AG04450 (cell line): ENCODE data around the gene AKT1S1. TPM values are rescaled to one million over a fixed set of nuclear protein-coding genes. Genes with fewer than 3 reads are reported as not detected.

Experiments used
- CTCF ChIA-PET: fragments of 300-600, 350-600 bp; formaldehyde crosslinking; extraction: SDS; loops from one replicate; lab custom pipeline; 2022; ENCODE audit warnings: antibody characterized with exemption, inconsistent platforms; lab: Charles Lee
- POLR2A ChIA-PET: fragments of 350-600 bp; formaldehyde crosslinking; extraction: SDS; loops from one replicate; lab custom pipeline; 2021; ENCODE audit warnings: antibody characterized with exemption, inconsistent platforms; lab: Yijun Ruan, JAX
- DNase-seq: peaks from one replicate; pipeline ENCODE4 v3.0.0-alpha.2; 2011; ENCODE audit warnings: low read depth, low spot score
- H3K27ac ChIP-seq: one replicate; pipeline ENCODE4 v1.5.1; 2012; ENCODE audit warnings: low read depth, low read length, control low read depth
- H3K27me3 ChIP-seq: one replicate; pipeline ENCODE4 v1.6.0; 2012; ENCODE audit warnings: low read length; ENCODE audit not compliant: control insufficient read depth, insufficient read depth
- H3K4me3 ChIP-seq: 2 replicates; pipeline ENCODE4 v1.5.1; 2011; ENCODE audit warnings: mild to moderate bottlenecking, low read depth, low read length, control low read depth
- H3K9me3 ChIP-seq: 2 replicates; pipeline ENCODE4 v1.5.1; 2012; ENCODE audit warnings: low read length; ENCODE audit not compliant: control insufficient read depth, insufficient read depth
- CTCF ChIP-seq: IDR thresholded peaks from 2 replicates; pipeline ENCODE4 v1.5.1; 2011; ENCODE audit warnings: low read depth, low read length, control low read depth, inconsistent platforms
- polyA plus RNA-seq: library from polyadenylated mRNA; depleted of rRNA; stranded (reverse); fragments of >200 nt; gene quantifications from 2 replicates; pipeline ENCODE4 v1.2.3, GENCODE V29; 2011

The AKT1S1 gene
- polyA plus RNA-seq, 1 experiment: 27.5 TPM

- POLR2A ChIA-PET: interaction anchor here (0.7 kb wide), 1 partner anchor 84 kb away, joined by 6 read pairs; no protein-coding TSS in a partner anchor
- no peak overlapping the region for H3K4me3 ChIP-seq
Observed at GRCh38 chr19:49843265-49843664, 33.9 kb downstream of the AKT1S1 start.

GRCh38 chr19:49840736-49841249 is 36.4 kb downstream of the AKT1S1 start:
- no peak for DNase-seq
- Histone ChIP-seq H3K9me3 (no peaks in the 10 kb centered on the region; the same call in 1 of the 2 replicates), H3K4me3 (no peak overlapping the region), H3K27ac (no peak overlapping the region), H3K27me3 (no peaks in the 10 kb centered on the region)
- ChIA-PET POLR2A (no interaction called here), CTCF (no interaction called here)
- TF ChIP-seq CTCF: no peak

More at GRCh38 chr19:49843265-49843664, 33.9 kb downstream of the AKT1S1 start:
- H3K27me3 ChIP-seq: no peaks in the 10 kb centered on the region
- no peak for DNase-seq
- no peak for TF ChIP-seq CTCF
- no peaks in the 10 kb centered on the region; the same call in 1 of the 2 replicates for H3K9me3 ChIP-seq
- no peak overlapping the region for H3K27ac ChIP-seq
- CTCF ChIA-PET: no interaction called here

- POLR2A ChIA-PET: no interaction called here
- DNase-seq: no peak
- CTCF ChIA-PET: no interaction called here
- TF ChIP-seq CTCF: no peak
- Histone ChIP-seq H3K9me3 (no peaks in the 10 kb centered on the region; the same call in 1 of the 2 replicates), H3K27me3 (no peaks in the 10 kb centered on the region), H3K4me3 (no peak overlapping the region), H3K27ac (no peak overlapping the region)
Observed at GRCh38 chr19:49840321-49840720, 36.8 kb downstream of the AKT1S1 start.

- Histone ChIP-seq H3K4me3 (no peak overlapping the region), H3K27me3 (no peaks in the 10 kb centered on the region), H3K9me3 (no peaks in the 10 kb centered on the region; the same call in 1 of the 2 replicates), H3K27ac (no peak overlapping the region)
- no peak for TF ChIP-seq CTCF
- no peak for DNase-seq
- POLR2A ChIA-PET: no interaction called here
- CTCF ChIA-PET: no interaction called here
Observed at GRCh38 chr19:49839713-49840112, 37.4 kb downstream of the AKT1S1 start.

GRCh38 chr19:49838885-49839588 is 38.1 kb downstream of the AKT1S1 start:
- Histone ChIP-seq H3K27ac (no peak overlapping the region), H3K27me3 (no peaks in the 10 kb centered on the region), H3K9me3 (no peaks in the 10 kb centered on the region; the same call in 1 of the 2 replicates), H3K4me3 (no peak overlapping the region)
- CTCF ChIA-PET: no interaction called here
- POLR2A ChIA-PET: interaction anchor here (0.6 kb wide), 1 partner anchor 83 kb away, joined by 3 read pairs; no protein-coding TSS in a partner anchor
- DNase-seq: no peak
- no peak for TF ChIP-seq CTCF
